ENCODE measurements around the gene ATP6V1E1.

DNA sequence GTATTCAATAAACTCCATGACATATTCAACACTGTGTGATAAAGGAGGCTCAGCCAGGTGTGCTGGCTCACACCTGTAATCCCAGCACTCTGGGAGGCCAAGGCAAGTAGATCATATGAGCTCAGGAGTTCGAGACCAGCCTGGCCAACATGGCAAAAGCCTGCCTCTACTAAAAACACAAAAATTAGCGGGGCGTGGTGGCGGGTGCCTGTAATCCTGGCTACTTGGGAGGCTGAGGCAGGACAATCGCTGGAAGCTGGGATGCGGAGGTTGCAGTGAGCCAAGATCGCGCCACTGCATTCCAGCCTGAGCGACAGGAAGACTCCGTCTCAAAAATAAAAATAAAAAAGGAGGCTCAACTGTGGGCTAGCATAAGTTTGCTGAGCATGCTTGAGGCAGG lies 69.4 kb downstream of the ATP6V1E1 start:
- TF ChIP-seq CTCF (IDR thresholded peaks at IDR 0.05) (no peak), RXRA (IDR thresholded peaks at IDR 0.05; ENCODE audit: borderline replicate concordance, low read depth) (no peak), POLR2AphosphoS5 (IDR thresholded peaks at IDR 0.05; ENCODE audit: low read depth, low read length) (no peak), USF2 (IDR thresholded peaks at IDR 0.05; ENCODE audit: borderline replicate concordance, low read depth, low read length) (no peak)

Measured in SK-N-SH (cell line).